Measurements from ENCODE around the gene FAM114A1.
"Not testable (repeated sequence)": the region's sequence is repeated elsewhere in the genome, so short reads cannot be mapped to it uniquely, and the experiment has no call there.

The FAM114A1 gene

GRCh38 chr4:38980903-38981676 lies 113.5 kb downstream of the FAM114A1 start:
- TF ChIP-seq CTCF (IDR thresholded peaks at IDR 0.05; ENCODE audit: insufficient read depth, missing control alignments), result no peak
- FAIRE-seq (no peak), DNase-seq (ENCODE audit: insufficient read length, low spot score) (no peak)

GRCh38 chr4:38982361-38983095 lies 114.9 kb downstream of the FAM114A1 start:
- TF ChIP-seq CTCF (IDR thresholded peaks at IDR 0.05; ENCODE audit: insufficient read depth, missing control alignments), result no peak
- no peak for DNase-seq (ENCODE audit: insufficient read length, low spot score)
- no peak for FAIRE-seq

- FAIRE-seq, result no peak
These were observed 115.7 kb downstream of the FAM114A1 start for GRCh38 chr4:38983291-38983690.

GRCh38 chr4:38983787-38984598 lies 116.4 kb downstream of the FAM114A1 start:
- no peak for TF ChIP-seq CTCF (IDR thresholded peaks at IDR 0.05; ENCODE audit: insufficient read depth, missing control alignments)
- FAIRE-seq (no peak), DNase-seq (ENCODE audit: insufficient read length, low spot score) (no peak)

More at GRCh38 chr4:38983291-38983690, 115.7 kb downstream of the FAM114A1 start:
- no peak for TF ChIP-seq CTCF (IDR thresholded peaks at IDR 0.05; ENCODE audit: insufficient read depth, missing control alignments)
- no peak for DNase-seq (ENCODE audit: insufficient read length, low spot score)

- no peak for DNase-seq (ENCODE audit: insufficient read length, low spot score)
- TF ChIP-seq CTCF (IDR thresholded peaks at IDR 0.05; ENCODE audit: insufficient read depth, missing control alignments), result no peak
- no peak for FAIRE-seq
These were observed 117.9 kb downstream of the FAM114A1 start for GRCh38 chr4:38985410-38986100.

- DNase-seq (ENCODE audit: insufficient read length, low spot score) (no peak), FAIRE-seq (no peak)
- TF ChIP-seq CTCF (IDR thresholded peaks at IDR 0.05; ENCODE audit: insufficient read depth, missing control alignments), result no peak
These were observed 119.9 kb downstream of the FAM114A1 start for GRCh38 chr4:38987491-38987890.

- not testable (repeated sequence) for FAIRE-seq; DNase-seq (ENCODE audit: insufficient read length, low spot score)
These were observed 120.7 kb downstream of the FAM114A1 start for GRCh38 chr4:38988353-38988752.
